SJCRH30 (cell line): ENCODE data around the gene HHIPL1. TPM values are rescaled to one million over a fixed set of nuclear protein-coding genes. Genes with fewer than 3 reads are reported as not detected.
"Not testable (repeated sequence)": the region's sequence is repeated elsewhere in the genome, so short reads cannot be mapped to it uniquely, and the experiment has no call there.

Experiments used
- DNase-seq, 2 experiments: peaks; one replicate each; pipeline ENCODE4 v3.0.0-alpha.2; 2015 to 2020
- H3K27ac ChIP-seq: fragments of 250-450 bp; sonication (Bioruptor Pico); 2 replicates; pipeline ENCODE4 v1.5.1; 2020; ENCODE audit warnings: mild to moderate bottlenecking, moderate library complexity
- H3K27me3 ChIP-seq: fragments of 250-450 bp; sonication (Bioruptor Pico); 2 replicates; pipeline ENCODE4 v1.5.1; 2020; ENCODE audit warnings: mild to moderate bottlenecking, moderate library complexity
- H3K36me3 ChIP-seq: fragments of 250-450 bp; sonication (Bioruptor Pico); 2 replicates; pipeline ENCODE4 v1.5.1; 2020; ENCODE audit warnings: mild to moderate bottlenecking, moderate library complexity
- H3K4me1 ChIP-seq: fragments of 250-450 bp; sonication (Bioruptor Pico); 2 replicates; pipeline ENCODE4 v1.5.1; 2020; ENCODE audit warnings: mild to moderate bottlenecking, moderate library complexity
- H3K4me3 ChIP-seq: fragments of 250-450 bp; sonication (Bioruptor Pico); 2 replicates; pipeline ENCODE4 v1.5.1; 2020; ENCODE audit warnings: mild to moderate bottlenecking, moderate library complexity
- H3K9me3 ChIP-seq: fragments of 250-450 bp; sonication (Bioruptor Pico); replicated peaks from 2 replicates; pipeline ENCODE4 v1.5.1; 2020; ENCODE audit warnings: mild to moderate bottlenecking, moderate library complexity
- total RNA-seq: library from RNA; depleted of rRNA; stranded (reverse); fragments of >200 nt; shearing (Covaris generic); gene quantifications from 2 replicates; pipeline ENCODE4 v1.2.3, GENCODE V29; 2014

Gene HHIPL1
- total RNA-seq, 1 experiment from 2014 or later = not detected

GRCh38 chr14:99637624-99638023 lies 7.3 kb upstream of the HHIPL1 start:
- Histone ChIP-seq H3K4me3 (no peak overlapping the region), H3K4me1 (peaks cover 10% of the 10 kb centered on the region), H3K27me3 (0 out of 2 replicates have a peak, but pooled peaks cover 8% of the 10 kb centered on the region), H3K9me3 (no peaks in the 10 kb centered on the region), H3K27ac (no peak overlapping the region), H3K36me3 (no peaks in the 10 kb centered on the region)
- no peak for DNase-seq

- H3K27me3 ChIP-seq, H3K9me3 ChIP-seq, H3K36me3 ChIP-seq, H3K4me3 ChIP-seq, DNase-seq, H3K27ac ChIP-seq, H3K4me1 ChIP-seq: not testable (repeated sequence)
Observed at GRCh38 chr14:99642771-99643170, 2.2 kb upstream of the HHIPL1 start.

- H3K36me3 ChIP-seq = no peaks in the 10 kb centered on the region
- H3K27ac ChIP-seq = no peak overlapping the region
- no peak overlapping the region for H3K4me3 ChIP-seq
- no peak for DNase-seq
- H3K27me3 ChIP-seq = no peaks in the 10 kb centered on the region
- no peaks in the 10 kb centered on the region for H3K4me1 ChIP-seq
- no peaks in the 10 kb centered on the region for H3K9me3 ChIP-seq
Observed at GRCh38 chr14:99643343-99643742, 1.6 kb upstream of the HHIPL1 start.

DNA sequence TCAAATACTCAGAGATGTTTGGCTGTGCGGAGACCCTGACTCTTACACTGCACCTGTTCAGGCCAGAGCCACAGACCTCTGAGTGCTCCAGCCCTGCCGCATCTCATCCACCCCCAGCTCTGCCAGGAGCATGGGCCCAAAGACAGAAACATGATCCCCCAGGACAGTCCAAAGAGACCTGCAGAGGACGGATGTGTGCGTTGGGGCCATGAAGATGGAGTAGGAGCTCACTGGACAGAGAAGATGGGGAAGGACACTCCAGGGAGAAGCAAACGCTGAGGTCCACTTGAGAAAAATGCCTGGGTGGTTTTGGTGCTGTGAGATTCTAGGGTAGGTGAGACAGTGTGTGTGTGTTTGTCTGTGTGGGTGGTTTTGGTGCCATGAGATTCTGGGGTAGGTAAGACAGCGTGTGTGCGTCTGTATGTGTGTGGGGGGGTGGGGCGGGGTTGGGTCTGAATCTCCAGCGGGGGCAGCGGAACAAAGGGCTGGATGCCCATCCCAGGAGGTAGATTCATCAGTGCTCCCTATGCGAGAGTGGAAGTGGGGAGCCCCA lies 818 bp upstream of the HHIPL1 start:
- H3K27me3 ChIP-seq = no peaks in the 10 kb centered on the region
- H3K27ac ChIP-seq = no peak overlapping the region
- no peaks in the 10 kb centered on the region for H3K9me3 ChIP-seq
- no peaks in the 10 kb centered on the region for H3K36me3 ChIP-seq
- DNase-seq = no peak
- H3K4me1 ChIP-seq = no peaks in the 10 kb centered on the region
- no peak overlapping the region for H3K4me3 ChIP-seq

DNA sequence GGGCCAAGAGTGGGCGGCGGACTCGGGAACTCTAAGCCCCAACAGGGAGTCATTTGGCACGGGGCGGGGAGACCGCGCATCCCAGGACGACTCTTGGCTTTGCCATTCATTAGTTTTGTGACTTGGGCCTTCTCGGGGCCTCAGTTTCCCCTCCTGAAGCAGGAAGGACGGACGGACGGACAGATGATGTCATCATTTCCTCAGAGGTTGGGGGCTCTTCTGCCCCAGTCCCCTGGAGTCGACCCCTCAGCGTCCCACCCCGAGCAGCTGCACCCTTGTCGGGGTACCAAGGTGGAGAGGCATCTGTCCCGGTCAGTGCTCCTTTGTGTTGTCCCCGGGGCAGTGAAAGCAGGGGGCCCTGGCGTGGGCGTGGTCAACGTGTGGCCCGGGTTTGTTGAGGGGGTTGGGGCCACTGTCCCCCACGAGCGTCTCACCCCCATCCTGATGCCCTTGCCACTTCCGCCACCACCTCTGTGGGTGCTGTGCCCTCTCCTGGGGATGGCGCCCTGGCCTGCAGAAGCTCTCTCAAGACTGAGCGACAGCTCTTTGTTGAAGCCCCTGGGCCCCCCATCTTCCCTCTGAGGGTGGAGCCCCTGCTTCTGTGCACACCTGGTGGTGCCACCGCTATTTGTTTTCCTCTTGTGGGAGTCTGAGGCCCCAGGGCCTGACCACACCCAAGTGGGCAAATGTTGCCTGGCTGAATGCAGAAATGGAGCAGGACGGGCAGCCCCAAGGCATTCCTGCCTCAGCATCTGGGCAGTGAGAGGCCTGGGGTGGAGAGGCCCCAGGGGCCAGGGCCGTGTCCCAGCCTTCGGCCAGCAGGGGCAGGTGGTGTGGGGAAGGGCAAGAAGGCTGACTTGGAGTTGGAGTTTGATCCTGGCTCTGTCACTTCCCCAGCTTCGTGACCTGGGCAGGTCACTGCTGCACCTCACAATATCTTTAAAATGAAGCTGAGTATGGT lies 896 bp downstream of the HHIPL1 start:
- no peaks in the 10 kb centered on the region for H3K27me3 ChIP-seq
- DNase-seq = no peak
- H3K27ac ChIP-seq = no peak overlapping the region
- H3K4me3 ChIP-seq = no peak overlapping the region
- no peaks in the 10 kb centered on the region for H3K4me1 ChIP-seq
- H3K9me3 ChIP-seq = no peaks in the 10 kb centered on the region
- H3K36me3 ChIP-seq = no peaks in the 10 kb centered on the region

DNA sequence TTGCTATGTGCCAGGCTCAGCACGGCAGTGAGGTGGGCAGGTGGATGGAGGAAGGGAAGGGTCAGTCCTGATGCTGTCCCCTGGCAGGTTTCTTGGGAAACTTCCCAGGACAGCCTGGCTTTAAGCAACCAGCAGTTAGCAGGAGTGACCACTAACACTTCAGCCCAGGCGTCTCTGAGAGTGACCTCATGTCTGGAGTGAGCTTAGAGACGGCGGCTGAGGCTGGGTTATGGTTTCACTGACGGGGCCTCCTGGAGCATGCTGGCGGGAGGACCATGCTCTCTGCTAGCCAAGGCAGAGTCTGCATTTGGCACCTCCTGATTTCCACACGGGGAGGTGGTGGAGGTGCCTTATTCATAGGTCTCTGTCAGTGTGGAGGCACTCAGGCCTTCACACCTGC lies 2.5 kb downstream of the HHIPL1 start:
- no peak for DNase-seq

GRCh38 chr14:99648027-99648784 lies 3.3 kb downstream of the HHIPL1 start:
- Histone ChIP-seq H3K4me3 (no peak overlapping the region), H3K36me3 (no peaks in the 10 kb centered on the region), H3K9me3 (no peaks in the 10 kb centered on the region), H3K27me3 (no peaks in the 10 kb centered on the region), H3K4me1 (no peaks in the 10 kb centered on the region), H3K27ac (no peak overlapping the region)
- DNase-seq = no peak

More for the DNA sequence above, 2.5 kb downstream of the HHIPL1 start:
- Histone ChIP-seq H3K4me3 (no peak overlapping the region), H3K4me1 (no peaks in the 10 kb centered on the region), H3K27me3 (no peaks in the 10 kb centered on the region), H3K27ac (no peak overlapping the region), H3K9me3 (no peaks in the 10 kb centered on the region), H3K36me3 (no peaks in the 10 kb centered on the region)

DNA sequence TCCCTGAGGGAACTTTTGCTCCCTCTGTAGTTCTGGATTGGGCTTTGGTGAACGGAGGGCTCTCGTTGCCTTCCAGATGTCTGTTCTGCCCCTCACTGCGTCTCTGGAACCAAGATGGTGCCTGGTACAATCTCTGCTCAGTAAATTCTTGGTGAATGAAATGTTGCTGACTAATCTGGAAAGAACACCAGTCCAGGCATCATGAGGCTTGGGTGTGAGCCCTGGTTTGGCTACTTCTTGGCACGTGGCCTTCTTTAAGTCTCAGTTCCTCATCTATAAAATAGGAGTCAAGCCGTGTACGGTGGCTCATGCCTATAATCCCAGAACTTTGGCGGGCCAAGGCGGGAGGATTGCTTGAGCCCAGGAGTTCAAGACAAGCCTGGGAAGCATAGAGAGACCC lies 4.3 kb downstream of the HHIPL1 start:
- no peaks in the 10 kb centered on the region for H3K27me3 ChIP-seq
- H3K9me3 ChIP-seq = no peaks in the 10 kb centered on the region
- no peak overlapping the region for H3K27ac ChIP-seq
- no peak overlapping the region for H3K4me3 ChIP-seq
- DNase-seq = no peak
- no peaks in the 10 kb centered on the region for H3K36me3 ChIP-seq
- H3K4me1 ChIP-seq = no peaks in the 10 kb centered on the region

GRCh38 chr14:99649643-99650042 lies 4.7 kb downstream of the HHIPL1 start:
- DNase-seq = no peak
- H3K4me3 ChIP-seq = no peak overlapping the region
- H3K27ac ChIP-seq = no peak overlapping the region
- no peaks in the 10 kb centered on the region for H3K4me1 ChIP-seq
- H3K27me3 ChIP-seq = no peaks in the 10 kb centered on the region
- no peaks in the 10 kb centered on the region for H3K9me3 ChIP-seq
- no peaks in the 10 kb centered on the region for H3K36me3 ChIP-seq

DNA sequence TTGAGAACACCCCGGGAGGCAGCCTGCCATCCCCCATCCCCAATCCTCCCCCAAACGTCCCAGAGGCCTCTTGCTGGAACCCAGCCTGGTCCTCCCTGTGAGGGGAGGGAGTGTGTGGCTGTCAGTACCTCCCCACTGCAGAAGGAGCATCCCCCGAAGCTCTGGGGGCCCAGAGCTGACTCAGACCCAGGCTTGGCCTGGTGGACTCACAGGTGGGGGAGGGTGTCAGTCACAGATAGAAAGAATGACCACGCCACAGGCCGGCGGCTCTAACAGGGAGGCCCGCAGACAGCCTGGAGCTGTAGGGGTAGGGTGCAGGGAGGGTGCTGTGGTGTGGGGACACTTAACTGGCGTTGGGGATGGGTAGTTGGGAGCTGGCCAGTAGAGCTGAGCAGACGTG lies 5.3 kb downstream of the HHIPL1 start:
- Histone ChIP-seq H3K27me3 (no peaks in the 10 kb centered on the region), H3K36me3 (no peaks in the 10 kb centered on the region), H3K4me3 (no peak overlapping the region), H3K4me1 (no peaks in the 10 kb centered on the region), H3K27ac (no peak overlapping the region), H3K9me3 (no peaks in the 10 kb centered on the region)
- no peak for DNase-seq

DNA sequence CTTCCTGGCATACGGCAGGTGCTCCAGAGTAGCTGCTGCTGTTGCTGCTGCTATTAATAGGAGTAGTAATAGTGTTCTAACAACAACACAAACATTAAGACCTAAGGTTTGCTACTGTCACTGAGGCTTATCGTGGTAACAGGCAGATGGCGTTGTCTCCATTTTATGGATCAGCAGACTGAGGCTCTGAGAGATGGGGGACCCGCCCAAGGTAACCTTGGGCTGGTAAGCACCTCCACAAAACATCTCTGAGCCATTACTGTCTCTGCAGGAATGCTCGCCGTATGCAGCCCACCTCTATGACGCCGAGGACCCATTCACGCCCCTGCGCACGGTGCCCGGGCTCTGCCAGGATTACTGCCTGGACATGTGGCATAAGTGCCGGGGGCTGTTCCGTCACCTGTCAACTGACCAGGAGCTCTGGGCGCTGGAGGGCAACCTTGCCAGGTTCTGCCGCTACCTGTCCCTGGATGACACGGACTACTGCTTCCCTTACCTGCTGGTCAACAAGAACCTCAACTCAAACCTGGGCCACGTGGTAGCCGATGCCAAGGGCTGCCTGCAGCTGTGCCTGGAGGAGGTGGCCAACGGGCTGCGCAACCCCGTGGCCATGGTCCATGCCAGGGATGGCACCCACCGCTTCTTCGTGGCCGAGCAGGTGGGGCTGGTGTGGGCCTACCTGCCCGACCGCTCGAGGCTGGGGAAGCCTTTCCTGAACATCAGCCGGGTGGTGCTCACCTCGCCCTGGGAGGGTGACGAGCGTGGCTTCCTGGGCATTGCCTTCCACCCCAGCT lies 7.2 kb downstream of the HHIPL1 start:
- Histone ChIP-seq H3K27me3 (no peaks in the 10 kb centered on the region), H3K4me3 (no peak overlapping the region), H3K9me3 (no peaks in the 10 kb centered on the region), H3K27ac (no peak overlapping the region), H3K4me1 (no peaks in the 10 kb centered on the region), H3K36me3 (no peaks in the 10 kb centered on the region)
- no peak for DNase-seq

DNA sequence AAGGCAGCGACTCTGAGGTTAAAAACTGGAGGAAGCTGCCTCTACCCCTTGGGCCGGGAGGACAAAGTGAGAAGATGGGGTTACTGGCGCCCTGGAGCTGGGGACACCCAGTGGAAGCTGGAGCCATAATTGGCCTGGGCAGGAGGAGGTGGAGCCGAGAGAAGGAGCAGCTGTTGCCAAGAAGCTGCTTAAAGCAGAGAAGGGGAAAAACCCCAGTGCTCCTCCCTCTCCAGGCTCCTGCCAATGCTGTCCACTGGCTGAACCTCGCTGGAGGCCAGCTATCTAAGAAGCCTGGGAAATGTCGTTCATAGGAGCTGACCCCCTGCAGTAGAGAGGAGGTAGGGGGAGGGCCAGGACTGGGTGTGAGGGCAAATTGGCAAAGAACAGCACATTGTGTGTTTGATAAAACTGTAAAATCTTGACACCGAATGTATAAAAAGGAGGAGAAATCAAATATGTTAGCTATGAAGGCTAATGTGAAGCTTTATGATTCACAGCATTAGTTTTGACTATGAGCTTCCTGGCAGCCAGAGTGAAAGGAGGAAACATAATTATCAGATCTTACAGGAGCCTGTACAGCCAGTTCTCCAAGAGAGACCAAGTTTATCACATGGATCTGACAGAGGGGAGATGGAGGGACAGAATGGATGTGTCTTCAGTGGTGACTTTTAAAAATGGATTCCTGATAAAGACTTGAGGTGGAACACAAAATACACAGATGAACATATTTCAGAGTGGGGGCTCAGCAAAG lies 9.5 kb downstream of the HHIPL1 start:
- H3K4me1 ChIP-seq = no peaks in the 10 kb centered on the region
- no peaks in the 10 kb centered on the region for H3K9me3 ChIP-seq
- no peak overlapping the region for H3K4me3 ChIP-seq
- H3K27ac ChIP-seq = no peak overlapping the region
- no peaks in the 10 kb centered on the region for H3K27me3 ChIP-seq
- no peaks in the 10 kb centered on the region for H3K36me3 ChIP-seq
- peak; percentile 72 to 80 for DNase-seq

DNA sequence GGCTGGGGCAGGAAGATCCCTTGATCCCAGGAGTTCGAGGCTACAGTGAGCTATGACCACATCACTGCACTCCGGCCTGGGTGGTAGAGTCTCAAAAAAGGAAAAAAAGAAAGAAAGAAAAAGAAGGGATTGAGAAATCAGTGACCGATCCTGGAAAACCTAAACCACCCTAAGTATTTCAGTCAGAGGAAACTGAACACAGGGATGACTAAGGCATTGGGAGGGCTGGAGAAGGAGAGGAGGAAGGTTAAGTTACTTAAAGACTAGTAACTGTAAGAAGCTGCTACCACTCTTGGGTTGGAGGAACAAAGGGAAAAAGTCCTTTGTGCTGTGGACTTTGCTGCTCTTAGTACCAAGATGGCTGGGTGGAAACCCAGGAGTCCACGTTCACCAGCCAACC lies 10.6 kb downstream of the HHIPL1 start:
- H3K4me3 ChIP-seq = no peak overlapping the region
- H3K4me1 ChIP-seq = no peaks in the 10 kb centered on the region
- no peak for DNase-seq
- H3K36me3 ChIP-seq = no peaks in the 10 kb centered on the region
- H3K27ac ChIP-seq = no peak overlapping the region
- no peaks in the 10 kb centered on the region for H3K9me3 ChIP-seq
- H3K27me3 ChIP-seq = no peaks in the 10 kb centered on the region

DNA sequence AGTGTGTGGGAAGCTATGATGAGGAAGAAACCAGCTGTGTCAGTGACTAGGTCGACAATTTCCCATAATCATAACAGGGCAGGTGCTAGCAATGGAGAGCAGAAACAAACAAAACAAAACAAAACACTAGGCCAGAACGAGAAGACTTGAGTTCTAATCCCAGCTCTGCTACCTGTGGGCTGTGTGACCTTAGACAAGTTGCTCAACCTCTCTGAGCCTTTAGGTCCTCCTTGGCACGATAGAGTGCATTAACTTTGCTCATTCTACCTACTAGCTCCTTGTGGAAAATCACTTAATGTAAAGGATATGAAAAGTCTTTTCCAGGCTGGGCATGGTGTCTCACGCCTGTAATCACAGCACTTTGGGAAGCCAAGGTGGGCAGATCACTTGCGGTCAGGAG lies 11.2 kb downstream of the HHIPL1 start:
- no peak for DNase-seq
- no peaks in the 10 kb centered on the region for H3K36me3 ChIP-seq
- no peaks in the 10 kb centered on the region for H3K27me3 ChIP-seq
- H3K9me3 ChIP-seq = no peaks in the 10 kb centered on the region
- no peak overlapping the region for H3K27ac ChIP-seq
- H3K4me3 ChIP-seq = no peak overlapping the region
- H3K4me1 ChIP-seq = no peaks in the 10 kb centered on the region
